OCI-LY1 (cell line): ENCODE results near the gene COG7.

Source experiments
- H2AFZ ChIP-seq: fragments of 200-600 bp; sonication (generic), shearing (Covaris generic); 2 replicates; pipeline ENCODE4 v1.6.0; 2014; ENCODE audit warnings: antibody characterized with exemption, mild to moderate bottlenecking, low read length
- H3F3A ChIP-seq: fragments of 200-600 bp; sonication (generic), shearing (Covaris generic); 2 replicates; pipeline ENCODE4 v1.6.0; 2014; ENCODE audit warnings: mild to moderate bottlenecking, antibody characterized with exemption, low read length, moderate library complexity; ENCODE audit not compliant: insufficient read depth
- H3K27ac ChIP-seq: fragments of 200-600 bp; sonication (generic); 2 replicates; pipeline ENCODE4 v1.5.1; 2014; ENCODE audit warnings: low read length, mixed run types, mild to moderate bottlenecking, low read depth; ENCODE audit not compliant: poor library complexity, severe bottlenecking
- H3K27me3 ChIP-seq: fragments of 200-600 bp; sonication (generic); 2 replicates; pipeline ENCODE4 v1.6.0; 2014; ENCODE audit warnings: antibody characterized with exemption, mild to moderate bottlenecking, low read length, moderate library complexity; ENCODE audit not compliant: insufficient read depth
- H3K36me3 ChIP-seq: fragments of 200-600 bp; sonication (generic); 2 replicates; pipeline ENCODE4 v1.6.1; 2014; ENCODE audit warnings: mild to moderate bottlenecking, antibody characterized with exemption, low read length, moderate library complexity, mixed read lengths; ENCODE audit not compliant: insufficient read depth
- H3K4me1 ChIP-seq: fragments of 200-600 bp; sonication (generic); 2 replicates; pipeline ENCODE4 v1.5.1; 2014; ENCODE audit warnings: mild to moderate bottlenecking, low read length, moderate library complexity; ENCODE audit not compliant: insufficient read depth, severe bottlenecking
- H3K4me2 ChIP-seq: fragments of 200-600 bp; sonication (generic), shearing (Covaris generic); 2 replicates; pipeline ENCODE4 v1.6.1; 2014; ENCODE audit warnings: low read length
- H3K4me3 ChIP-seq: fragments of 200-600 bp; sonication (generic); 2 replicates; pipeline ENCODE4 v1.5.1; 2014; ENCODE audit warnings: low read length, low read depth, mild to moderate bottlenecking, mixed read lengths; ENCODE audit not compliant: poor library complexity, severe bottlenecking
- H3K79me2 ChIP-seq: fragments of 200-600 bp; shearing (Covaris generic); 2 replicates; pipeline ENCODE4 v1.6.1; 2016; ENCODE audit warnings: mixed run types, low read length, mixed read lengths; ENCODE audit not compliant: insufficient read depth
- H3K9ac ChIP-seq: fragments of 200-600 bp; sonication (generic), shearing (Covaris generic); 2 replicates; pipeline ENCODE4 v1.6.1; 2014; ENCODE audit warnings: mild to moderate bottlenecking, low read length, mixed read lengths
- H3K9me2 ChIP-seq: fragments of 200-600 bp; sonication (generic), shearing (Covaris generic); 2 replicates; pipeline ENCODE4 v1.6.1; 2014; ENCODE audit warnings: low read depth, mild to moderate bottlenecking, low read length, mixed read lengths
- H3K9me3 ChIP-seq: fragments of 200-600 bp; shearing (Covaris generic); 2 replicates; pipeline ENCODE4 v1.6.1; 2014; ENCODE audit warnings: low read length, mixed read lengths
- H4K20me1 ChIP-seq: fragments of 200-600 bp; sonication (generic), shearing (Covaris generic); 2 replicates; pipeline ENCODE4 v1.6.0; 2016; ENCODE audit warnings: mild to moderate bottlenecking, low read length; ENCODE audit not compliant: insufficient read depth
- EZH2 ChIP-seq: fragments of 200-600 bp; sonication (generic), shearing (Covaris generic); IDR thresholded peaks from 2 replicates; pipeline ENCODE4 v1.8.0; 2017; ENCODE audit warnings: borderline replicate concordance, mixed run types, mild to moderate bottlenecking, antibody characterized with exemption, low read length, moderate library complexity, mixed read lengths
- TF ChIP-seq, protein P1 (sequence below): fragments of 200-600 bp; sonication (generic), shearing (Covaris generic); IDR thresholded peaks from 2 replicates; pipeline ENCODE4 v1.5.1; 2017; ENCODE audit warnings: mild to moderate bottlenecking, antibody characterized with exemption, low read length, moderate library complexity, mixed read lengths

Gene COG7

DNA sequence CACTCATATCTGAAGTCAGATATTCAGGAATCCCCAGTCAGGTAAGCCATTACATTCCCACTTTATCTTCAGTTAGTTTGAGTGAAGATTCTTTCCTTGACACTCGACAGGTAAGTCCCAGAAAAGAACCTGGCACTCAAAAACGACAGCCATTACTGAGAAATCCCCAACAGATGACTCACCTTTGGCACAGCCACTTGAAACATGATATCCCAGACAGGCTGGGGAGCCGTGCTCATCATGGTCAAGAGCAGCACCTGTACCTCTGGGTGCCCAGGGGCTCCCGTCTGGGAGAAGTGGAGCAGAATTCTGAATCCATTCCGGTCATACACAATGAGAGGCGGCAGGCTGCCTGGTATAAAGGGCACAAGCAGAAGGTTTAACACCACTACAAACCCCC is 16.8 kb upstream of the COG7 start:
- Histone ChIP-seq H3K9me3 (no peaks in the 10 kb centered on the region), H3K27ac (no peak overlapping the region), H2AFZ (no peak overlapping the region), H3K9me2 (no peaks in the 10 kb centered on the region), H3K4me3 (no peak overlapping the region), H3F3A (no peaks in the 10 kb centered on the region), H3K4me1 (no peaks in the 10 kb centered on the region), H3K4me2 (no peak overlapping the region), H3K79me2 (no peaks in the 10 kb centered on the region), H3K27me3 (no peaks in the 10 kb centered on the region), H4K20me1 (no peaks in the 10 kb centered on the region), H3K9ac (no peak overlapping the region), H3K36me3 (peaks cover 96% of the 10 kb centered on the region)
- no peak for TF ChIP-seq EZH2
- TF ChIP-seq, protein P1, sequence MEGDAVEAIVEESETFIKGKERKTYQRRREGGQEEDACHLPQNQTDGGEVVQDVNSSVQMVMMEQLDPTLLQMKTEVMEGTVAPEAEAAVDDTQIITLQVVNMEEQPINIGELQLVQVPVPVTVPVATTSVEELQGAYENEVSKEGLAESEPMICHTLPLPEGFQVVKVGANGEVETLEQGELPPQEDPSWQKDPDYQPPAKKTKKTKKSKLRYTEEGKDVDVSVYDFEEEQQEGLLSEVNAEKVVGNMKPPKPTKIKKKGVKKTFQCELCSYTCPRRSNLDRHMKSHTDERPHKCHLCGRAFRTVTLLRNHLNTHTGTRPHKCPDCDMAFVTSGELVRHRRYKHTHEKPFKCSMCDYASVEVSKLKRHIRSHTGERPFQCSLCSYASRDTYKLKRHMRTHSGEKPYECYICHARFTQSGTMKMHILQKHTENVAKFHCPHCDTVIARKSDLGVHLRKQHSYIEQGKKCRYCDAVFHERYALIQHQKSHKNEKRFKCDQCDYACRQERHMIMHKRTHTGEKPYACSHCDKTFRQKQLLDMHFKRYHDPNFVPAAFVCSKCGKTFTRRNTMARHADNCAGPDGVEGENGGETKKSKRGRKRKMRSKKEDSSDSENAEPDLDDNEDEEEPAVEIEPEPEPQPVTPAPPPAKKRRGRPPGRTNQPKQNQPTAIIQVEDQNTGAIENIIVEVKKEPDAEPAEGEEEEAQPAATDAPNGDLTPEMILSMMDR: no peak

DNA sequence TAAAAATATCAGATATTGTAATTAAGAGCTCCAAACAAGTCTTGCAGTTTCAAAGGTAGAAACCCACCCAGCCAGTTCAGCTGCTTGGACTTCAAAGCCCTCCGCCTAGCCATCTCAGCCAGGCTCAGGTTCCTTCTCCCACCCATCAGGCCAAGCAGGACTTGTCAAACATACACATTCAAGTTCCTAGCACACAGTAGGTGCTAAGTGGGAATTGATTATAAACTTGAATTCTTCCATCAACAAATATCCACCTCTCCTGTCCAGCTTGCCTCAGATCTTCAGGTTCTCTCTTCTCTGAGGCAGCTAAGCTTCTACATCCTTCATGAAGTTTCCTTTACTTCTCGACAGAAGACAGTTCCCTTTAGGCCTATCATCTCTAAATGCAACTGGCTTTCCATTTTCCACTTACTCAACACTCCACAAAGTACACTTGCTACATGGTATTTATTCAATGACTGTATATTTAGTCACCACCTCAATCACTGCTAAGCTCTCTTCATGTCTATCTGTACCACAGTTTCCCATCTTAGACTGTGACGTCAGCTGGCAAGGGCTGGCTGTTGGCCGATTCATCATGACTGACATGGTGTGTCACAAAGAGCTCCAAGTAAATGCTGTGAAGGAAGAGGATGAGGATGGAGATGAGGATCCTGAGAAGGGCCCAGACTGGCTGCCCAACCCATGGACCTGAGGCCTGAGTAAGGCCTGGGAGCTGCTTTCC is 13.3 kb upstream of the COG7 start:
- no peaks in the 10 kb centered on the region for H3K27me3 ChIP-seq
- H3K27ac ChIP-seq: no peak overlapping the region
- H2AFZ ChIP-seq: no peak overlapping the region
- no peaks in the 10 kb centered on the region for H3K9me2 ChIP-seq
- H3K4me3 ChIP-seq: no peak overlapping the region
- peaks cover 73% of the 10 kb centered on the region for H3K36me3 ChIP-seq
- no peaks in the 10 kb centered on the region for H3K4me1 ChIP-seq
- H3F3A ChIP-seq: no peaks in the 10 kb centered on the region
- no peaks in the 10 kb centered on the region for H3K79me2 ChIP-seq
- H4K20me1 ChIP-seq: no peaks in the 10 kb centered on the region
- H3K9ac ChIP-seq: no peak overlapping the region
- TF ChIP-seq, protein P1: no peak
- no peak for TF ChIP-seq EZH2
- no peaks in the 10 kb centered on the region for H3K9me3 ChIP-seq
- H3K4me2 ChIP-seq: no peak overlapping the region

DNA sequence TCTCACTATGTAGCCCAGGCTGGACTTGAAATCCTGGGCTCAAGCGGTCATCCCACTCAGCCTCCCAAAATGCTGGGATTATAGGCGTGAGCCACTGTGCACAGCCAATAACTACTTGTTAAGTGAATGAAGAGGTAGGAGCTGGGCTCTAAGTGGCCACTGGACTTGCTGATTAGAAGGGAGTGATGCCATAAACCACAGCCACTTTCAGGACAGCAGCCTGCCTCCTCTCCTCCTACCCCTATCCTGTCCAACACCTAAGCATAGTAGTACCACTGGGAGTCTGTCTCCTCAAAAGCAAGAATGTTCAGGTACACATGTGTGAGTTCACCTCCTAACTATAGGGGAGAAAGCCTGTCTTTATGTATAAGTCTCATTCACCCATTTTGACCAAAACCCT is 12.2 kb upstream of the COG7 start:
- Histone ChIP-seq H3K27me3 (no peaks in the 10 kb centered on the region), H3K9me3 (no peaks in the 10 kb centered on the region), H3K79me2 (no peaks in the 10 kb centered on the region), H4K20me1 (no peaks in the 10 kb centered on the region), H3K4me1 (no peaks in the 10 kb centered on the region), H3F3A (no peaks in the 10 kb centered on the region), H3K36me3 (peaks cover 62% of the 10 kb centered on the region), H3K4me2 (no peak overlapping the region), H3K27ac (no peak overlapping the region), H3K4me3 (no peak overlapping the region), H3K9ac (no peak overlapping the region), H2AFZ (no peak overlapping the region), H3K9me2 (no peaks in the 10 kb centered on the region)
- TF ChIP-seq, protein P1: no peak
- no peak for TF ChIP-seq EZH2
